ENCODE data around the gene CAND2. TPM values are rescaled to one million over a fixed set of nuclear protein-coding genes. Genes with fewer than 3 reads are reported as not detected.
A peak's percentile ranks its signal among the peaks of the same experiment; 100 is the strongest.

The CAND2 gene
- total and polyA plus RNA-seq, 2 experiments from 2014 or later = 5.6 to 20.5 TPM

GRCh38 chr3:12869035-12869621, 72.6 kb downstream of the CAND2 start:
- Mint-ChIP-seq H3K4me1 (peaks cover 8% of the 10 kb centered on the region), H3K9me3 (peaks cover 18% of the 10 kb centered on the region), H3K27me3 (ENCODE audit: insufficient read depth, low read depth, poor library complexity) (peaks cover 13% of the 10 kb centered on the region), H3K36me3 (ENCODE audit: low read depth) (peaks cover 4% of the 10 kb centered on the region; the same call in 1 of the 3 replicates), H3K4me3 (peak overlapping the region; percentile 82; the same call in 2 of the 3 replicates), H3K27ac (no peak overlapping the region)
- H4K20me1 ChIP-seq (replicated peaks; ENCODE audit: insufficient read depth) = no peaks in the 10 kb centered on the region
- H3K4me3 ChIP-seq = peak overlapping the region; percentile 75
- no peaks in the 10 kb centered on the region for H3F3A ChIP-seq (replicated peaks; ENCODE audit: low read depth)
- H2AFZ ChIP-seq = peak overlapping the region; percentile 99
- H3K36me3 ChIP-seq (ENCODE audit: insufficient read depth) = no peaks in the 10 kb centered on the region
- no peaks in the 10 kb centered on the region for H3K9me2 ChIP-seq (ENCODE audit: insufficient read depth)
- H3K79me2 ChIP-seq (replicated peaks; ENCODE audit: insufficient read depth) = no peaks in the 10 kb centered on the region
- peak overlapping the region; percentile 89 for H3K4me2 ChIP-seq
- H3K4me1 ChIP-seq (ENCODE audit: insufficient read depth) = peaks cover 3% of the 10 kb centered on the region; the same call in 1 of the 2 replicates
- DNase-seq (ENCODE audit: low spot score) (peak; percentile 82), ATAC-seq (peak; percentile 85)
- H3K27ac ChIP-seq (ENCODE audit: low read depth) = no peak overlapping the region
- peaks cover 3% of the 10 kb centered on the region; the same call in 1 of the 2 replicates for H3K27me3 ChIP-seq (ENCODE audit: insufficient read depth)
- no peak for TF ChIP-seq EZH2 (IDR thresholded peaks at IDR 0.05; ENCODE audit: low read depth, unreplicated experiment)
- no peak for TF ChIP-seq POLR2AphosphoS5 (IDR thresholded peaks at IDR 0.05; ENCODE audit: low read depth)
- no peak for TF ChIP-seq STAT1 (IDR thresholded peaks at IDR 0.05; ENCODE audit: unreplicated experiment)
- TF ChIP-seq REST (IDR thresholded peaks at IDR 0.05; ENCODE audit: unreplicated experiment) = no peak
- TF ChIP-seq ZNF462 (CRISPR knock-in tag; IDR thresholded peaks at IDR 0.05) = no peak
